OCI-LY7 (cell line): ENCODE results near the gene TACR1. TPM values are rescaled to one million over a fixed set of nuclear protein-coding genes. Genes with fewer than 3 reads are reported as not detected.

Experiments used
- BruUV-seq: library from RNA; stranded (reverse); fragments of 400-500 nt; replicated peaks from 2 replicates; lab custom pipeline; 2021; lab: Mats Ljungman, UMichigan
- CTCF ChIA-PET: fragments of 300-600 bp; sonication (Branson Sonifier 250); formaldehyde crosslinking; loops from one replicate; lab custom pipeline; 2022; ENCODE audit warnings: antibody characterized with exemption; ENCODE audit not compliant: unreplicated experiment; lab: Charles Lee
- POLR2A ChIA-PET: fragments of 300-600 bp; sonication (Branson Sonifier 250); formaldehyde crosslinking; loops from one replicate; lab custom pipeline; 2022; ENCODE audit warnings: antibody characterized with exemption; lab: Charles Lee
- DNase-seq: peaks from one replicate; pipeline ENCODE4 v3.0.0-alpha.2; 2015; ENCODE audit warnings: low spot score
- H2AFZ ChIP-seq: fragments of 200-600 bp; sonication (generic), shearing (Covaris generic); 2 replicates; pipeline ENCODE4 v1.6.1; 2014; ENCODE audit warnings: mild to moderate bottlenecking, antibody characterized with exemption, low read length, moderate library complexity
- H3K27ac ChIP-seq: fragments of 200-600 bp; sonication (generic); 2 replicates; pipeline ENCODE4 v1.5.1; 2014; ENCODE audit warnings: mixed run types, low read depth, mild to moderate bottlenecking, moderate library complexity, low read length, inconsistent platforms; ENCODE audit not compliant: poor library complexity, severe bottlenecking
- H3K36me3 ChIP-seq: fragments of 200-600 bp; sonication (generic); 2 replicates; pipeline ENCODE4 v1.6.1; 2014; ENCODE audit warnings: mild to moderate bottlenecking, antibody characterized with exemption, low read length, moderate library complexity, mixed read lengths; ENCODE audit not compliant: insufficient read depth
- H3K4me1 ChIP-seq: fragments of 200-600 bp; sonication (generic); 2 replicates; pipeline ENCODE4 v1.5.1; 2014; ENCODE audit warnings: mild to moderate bottlenecking, low read length; ENCODE audit not compliant: insufficient read depth, poor library complexity, severe bottlenecking
- H3K4me2 ChIP-seq: fragments of 200-600 bp; sonication (generic); 2 replicates; pipeline ENCODE4 v1.6.1; 2014; ENCODE audit warnings: mild to moderate bottlenecking, low read length
- H3K4me3 ChIP-seq: fragments of 200-600 bp; sonication (generic); 2 replicates; pipeline ENCODE4 v1.5.1; 2014; ENCODE audit warnings: mild to moderate bottlenecking, low read depth, low read length; ENCODE audit not compliant: poor library complexity, severe bottlenecking
- H3K79me2 ChIP-seq: fragments of 200-600 bp; sonication (generic); 2 replicates; pipeline ENCODE4 v1.6.1; 2016; ENCODE audit warnings: low read depth, mild to moderate bottlenecking, low read length, moderate library complexity, mixed read lengths; ENCODE audit not compliant: insufficient read depth
- H3K9me2 ChIP-seq: fragments of 200-600 bp; sonication (generic); 2 replicates; pipeline ENCODE4 v1.6.1; 2016; ENCODE audit warnings: mild to moderate bottlenecking, low read length, mixed read lengths; ENCODE audit not compliant: insufficient read depth
- H3K9me3 ChIP-seq: fragments of 200-600 bp; sonication (generic); 2 replicates; pipeline ENCODE4 v1.6.1; 2014; ENCODE audit warnings: mild to moderate bottlenecking, mixed run types, low read length, mixed read lengths
- H4K20me1 ChIP-seq: fragments of 200-600 bp; sonication (generic); 2 replicates; pipeline ENCODE4 v1.6.1; 2014; ENCODE audit warnings: mild to moderate bottlenecking, antibody characterized with exemption, low read length, moderate library complexity, mixed read lengths; ENCODE audit not compliant: insufficient read depth
- CTCF ChIP-seq: fragments of 200-600 bp; sonication (generic); conservative IDR thresholded peaks from 2 replicates; pipeline ENCODE4 v1.5.1; 2014; ENCODE audit warnings: mild to moderate bottlenecking, antibody characterized with exemption, low read length, moderate library complexity, mixed read lengths
- EZH2phosphoT487 ChIP-seq: fragments of 200-600 bp; sonication (generic); IDR thresholded peaks from 2 replicates; pipeline ENCODE4 v1.6.1; 2018; ENCODE audit warnings: low read depth, borderline replicate concordance, mild to moderate bottlenecking, mixed run types, antibody characterized with exemption, low read length, moderate library complexity, mixed read lengths
- intact Hi-C: fragments of 100-400 bp; cut with micrococcal nuclease; formaldehyde crosslinking; loops from one replicate; pipeline ENCODE4 v1.10.0; 2022; ENCODE audit not compliant: unreplicated experiment
- total RNA-seq, 2 experiments: library from RNA; depleted of rRNA in 1 of 2; stranded (reverse); fragments of >200 nt in 1 of 2; shearing (Covaris generic) in 1 of 2; gene quantifications; 2 replicates each; pipeline ENCODE4 v1.2.3, GENCODE V29; 2014 to 2022

TACR1 gene
- total RNA-seq, 2 experiments from 2014 or later: not detected

- no peak overlapping the region for H3K4me2 ChIP-seq
- POLR2A ChIA-PET: interaction anchor here (0.6 to 0.9 kb wide), 2 partner anchors 31 to 228 kb away, joined by 3 to 4 read pairs; no protein-coding TSS in a partner anchor
- no peaks in the 10 kb centered on the region for H3K36me3 ChIP-seq
- no peaks in the 10 kb centered on the region for H3K9me2 ChIP-seq
- DNase-seq: no peak
- H3K4me1 ChIP-seq: no peaks in the 10 kb centered on the region
- H3K27ac ChIP-seq: no peak overlapping the region
- CTCF ChIA-PET: no interaction called here
- TF ChIP-seq EZH2phosphoT487 (no peak), CTCF (no peak)
- H3K4me3 ChIP-seq: no peak overlapping the region
- H2AFZ ChIP-seq: no peak overlapping the region
- BruUV-seq: no TSS peak
- H3K79me2 ChIP-seq: no peaks in the 10 kb centered on the region
- intact Hi-C loops: no loop called here
- no peaks in the 10 kb centered on the region for H3K9me3 ChIP-seq
- H4K20me1 ChIP-seq: no peaks in the 10 kb centered on the region; the same call in 1 of the 2 replicates
These were observed 8.9 kb downstream of the TACR1 start for GRCh38 chr2:75190271-75190990.

- Histone ChIP-seq H3K9me3 (no peaks in the 10 kb centered on the region), H3K9me2 (no peaks in the 10 kb centered on the region), H3K4me3 (no peak overlapping the region), H3K79me2 (no peaks in the 10 kb centered on the region), H3K27ac (no peak overlapping the region), H2AFZ (no peak overlapping the region), H3K4me2 (no peak overlapping the region), H3K4me1 (no peaks in the 10 kb centered on the region), H4K20me1 (no peaks in the 10 kb centered on the region), H3K36me3 (no peaks in the 10 kb centered on the region)
- TF ChIP-seq CTCF: no peak
- no peak for TF ChIP-seq EZH2phosphoT487
- no peak for DNase-seq
- intact Hi-C loops: no loop called here
- CTCF ChIA-PET: no interaction called here
- POLR2A ChIA-PET: no interaction called here
- BruUV-seq: no TSS peak
These were observed 12.5 kb downstream of the TACR1 start for GRCh38 chr2:75186821-75187220.

- intact Hi-C loops: no loop called here
- Histone ChIP-seq H3K4me2 (no peak overlapping the region), H3K4me1 (no peaks in the 10 kb centered on the region), H4K20me1 (no peaks in the 10 kb centered on the region), H3K4me3 (no peak overlapping the region), H3K9me2 (no peaks in the 10 kb centered on the region), H3K9me3 (no peaks in the 10 kb centered on the region), H2AFZ (no peak overlapping the region), H3K36me3 (no peaks in the 10 kb centered on the region), H3K79me2 (no peaks in the 10 kb centered on the region), H3K27ac (no peak overlapping the region)
- BruUV-seq: no TSS peak
- DNase-seq: no peak
- POLR2A ChIA-PET: no interaction called here
- CTCF ChIA-PET: no interaction called here
- TF ChIP-seq EZH2phosphoT487: no peak
- TF ChIP-seq CTCF: no peak
These were observed 16.7 kb downstream of the TACR1 start for GRCh38 chr2:75182606-75183005.
